HS-5 (cell line): ENCODE results near the gene ZNRD2.
A peak's percentile ranks its signal among the peaks of the same experiment; 100 is the strongest.

Experiments
- DNase-seq: peaks from one replicate; pipeline ENCODE4 v3.0.0-alpha.2; 2012; ENCODE audit warnings: low read depth

The ZNRD2 gene

GRCh38 chr11:65588199-65589054 lies 18.1 kb downstream of the ZNRD2 start:
- DNase-seq, result no peak

- no peak for DNase-seq
Measured at GRCh38 chr11:65589444-65590239, 19.4 kb downstream of the ZNRD2 start.

- DNase-seq, result no peak
Measured at GRCh38 chr11:65590240-65590738, 20.0 kb downstream of the ZNRD2 start.

GRCh38 chr11:65591939-65592857 lies 21.9 kb downstream of the ZNRD2 start:
- no peak for DNase-seq

- no peak for DNase-seq
Measured at GRCh38 chr11:65592858-65593517, 22.7 kb downstream of the ZNRD2 start.

GRCh38 chr11:65593518-65594414 lies 23.5 kb downstream of the ZNRD2 start:
- DNase-seq, result no peak

- no peak for DNase-seq
Measured at GRCh38 chr11:65595131-65595530, 24.9 kb downstream of the ZNRD2 start.

GRCh38 chr11:65595543-65596281 lies 25.4 kb downstream of the ZNRD2 start, which contains the start of gene KCNK7:
Gene KCNK7, minus strand, starts transcription at chr11:65595800. Its CDS starts 28 bp downstream, at chr11:65595772.
- DNase-seq, result no peak

- no peak for DNase-seq
Measured at GRCh38 chr11:65596520-65596919, 26.2 kb downstream of the ZNRD2 start.

- no peak for DNase-seq
Measured at GRCh38 chr11:65598258-65598699, 28.0 kb downstream of the ZNRD2 start.

GRCh38 chr11:65599216-65599954 lies 29.1 kb downstream of the ZNRD2 start:
- DNase-seq, result no peak

- no peak for DNase-seq
Measured at GRCh38 chr11:65599955-65600246, 29.6 kb downstream of the ZNRD2 start.

- no peak for DNase-seq
Measured at GRCh38 chr11:65604258-65604657, 34.0 kb downstream of the ZNRD2 start.

- peak; percentile 37 for DNase-seq
Measured at GRCh38 chr11:65606876-65607613, 36.8 kb downstream of the ZNRD2 start.

- DNase-seq, result no peak
Measured at GRCh38 chr11:65607614-65608426, 37.5 kb downstream of the ZNRD2 start.

GRCh38 chr11:65609229-65609628 lies 39.0 kb downstream of the ZNRD2 start:
- DNase-seq, result no peak

- no peak for DNase-seq
Measured at GRCh38 chr11:65609665-65610064, 39.4 kb downstream of the ZNRD2 start.
